Activated CD4-positive, CD25-positive, alpha-beta regulatory T cell treated with anti-CD3 and anti-CD28 coated beads, Interleukin-2, amount 50 U/mL, for 72 hours (primary cell): ENCODE data around the gene DRGX.
A peak's percentile ranks its signal among the peaks of the same experiment; 100 is the strongest.

Experiments
- DNase-seq: peaks from one replicate; pipeline ENCODE4 v3.0.0; 2021

The DRGX gene

DNA sequence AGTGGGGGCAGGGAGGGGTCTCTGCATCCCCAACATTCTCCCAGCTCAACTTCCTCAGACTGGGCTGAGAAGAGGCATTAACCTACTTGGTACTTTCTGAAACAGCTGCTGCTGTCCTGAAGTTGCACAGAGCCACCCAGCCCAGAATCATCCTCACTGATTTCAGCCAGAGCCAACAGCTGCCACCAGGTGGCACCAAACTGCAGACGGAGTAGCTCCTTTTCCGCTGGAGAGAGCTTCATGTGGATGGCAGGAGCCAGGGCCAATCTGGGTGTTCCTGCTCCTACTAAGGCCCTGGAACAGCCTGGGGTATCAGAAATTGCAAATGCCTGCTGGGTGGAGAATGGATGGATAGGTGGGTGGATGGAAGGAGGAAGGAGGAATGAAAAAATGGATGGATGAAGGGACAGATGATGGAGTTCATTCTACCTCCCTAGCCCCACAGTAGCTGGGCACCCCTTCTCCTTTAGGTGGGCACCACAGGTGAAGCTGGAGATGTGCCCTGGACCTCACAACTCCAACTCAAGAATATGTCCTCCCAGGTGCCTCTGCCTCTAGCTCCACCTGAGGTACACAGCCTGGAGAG, 11.8 kb upstream of the DRGX start:
- DNase-seq: peak; percentile 74

DNA sequence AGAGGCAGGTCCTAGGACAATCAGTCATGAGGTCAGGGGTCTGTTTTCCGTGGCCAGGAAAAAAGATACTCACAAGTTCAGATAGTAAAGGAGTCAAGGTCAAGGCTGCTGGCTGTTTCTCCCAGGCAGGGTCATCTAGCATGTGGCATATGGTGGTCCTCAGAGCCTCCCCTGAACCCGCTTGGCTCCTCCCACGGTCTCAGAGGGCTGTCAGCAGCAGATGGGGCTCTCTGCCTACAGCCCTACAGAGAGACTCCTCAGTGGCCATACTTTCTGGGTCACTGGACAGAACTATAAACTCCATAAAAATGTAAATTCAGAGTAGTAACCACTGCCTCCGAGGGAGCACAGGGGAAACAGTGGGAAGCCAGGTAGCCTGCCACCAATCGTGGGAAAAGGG, 11.3 kb upstream of the DRGX start:
- no peak for DNase-seq

DNA sequence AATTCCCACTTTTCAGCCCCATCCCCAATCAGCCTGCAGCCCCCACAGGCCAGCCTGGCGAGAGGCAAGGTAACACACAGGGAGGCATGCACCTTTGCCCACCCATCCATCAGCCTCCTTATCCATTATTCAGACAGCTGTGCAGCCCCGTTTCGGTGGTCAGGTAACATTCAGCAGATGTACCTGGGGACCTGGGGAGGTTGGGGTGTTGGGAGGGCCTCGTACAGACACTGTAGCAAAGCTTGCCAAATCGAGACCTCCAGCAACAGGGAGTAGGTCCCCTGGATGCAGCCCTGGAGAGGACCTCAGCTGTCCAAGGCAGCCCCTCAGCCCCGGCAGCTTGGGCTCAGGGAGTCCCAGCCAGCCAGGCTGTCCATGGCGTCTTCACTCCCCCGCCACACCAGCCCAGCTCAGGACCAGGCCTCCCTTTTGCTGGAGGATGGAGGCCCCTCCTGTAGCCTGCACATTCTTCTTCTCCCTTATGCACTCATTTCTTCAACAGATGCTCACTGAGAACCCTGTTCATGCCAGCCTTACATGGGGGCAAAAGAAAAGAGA, 8.5 kb upstream of the DRGX start:
- DNase-seq: no peak

DNA sequence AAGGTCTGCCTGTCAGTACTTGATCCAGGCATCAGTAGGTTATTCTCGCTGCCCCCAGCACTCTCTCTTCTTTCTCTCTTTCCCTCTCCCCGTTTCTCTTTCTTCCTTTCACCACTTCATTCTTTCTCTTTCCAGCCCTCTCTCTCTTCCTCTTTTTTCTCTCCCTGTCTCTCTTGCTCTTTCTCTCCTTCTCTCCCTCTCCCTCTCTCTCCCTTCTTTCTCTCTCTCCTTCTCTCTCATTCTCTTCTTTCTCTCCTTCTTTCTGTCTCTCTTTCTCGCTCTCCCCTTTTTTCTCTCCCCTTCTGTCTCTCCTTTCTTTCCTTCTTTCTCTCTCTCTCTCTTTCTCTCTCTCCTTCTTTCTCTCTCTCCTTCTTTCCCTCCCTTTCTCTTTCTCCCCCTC, 7.5 kb upstream of the DRGX start:
- no peak for DNase-seq

DNA sequence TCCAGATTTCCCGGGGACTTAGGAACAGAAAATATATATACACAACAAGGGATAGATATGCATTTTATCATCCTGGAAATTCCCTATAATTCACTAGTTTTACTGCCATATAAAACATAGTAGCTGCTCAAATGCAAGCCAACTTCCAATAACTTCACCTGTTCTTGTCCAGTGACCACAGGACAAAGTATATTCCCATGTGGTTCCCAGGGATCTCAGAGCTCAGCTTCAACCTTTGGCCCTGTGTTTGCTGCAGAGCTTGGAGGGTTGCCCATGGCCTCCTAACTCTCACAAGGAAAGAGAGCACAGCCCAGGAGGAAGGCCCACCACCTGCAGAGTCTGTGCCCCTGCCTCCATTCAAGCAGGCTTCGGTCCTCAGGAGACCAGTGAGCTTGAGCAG, 4.5 kb upstream of the DRGX start:
- no peak for DNase-seq

DNA sequence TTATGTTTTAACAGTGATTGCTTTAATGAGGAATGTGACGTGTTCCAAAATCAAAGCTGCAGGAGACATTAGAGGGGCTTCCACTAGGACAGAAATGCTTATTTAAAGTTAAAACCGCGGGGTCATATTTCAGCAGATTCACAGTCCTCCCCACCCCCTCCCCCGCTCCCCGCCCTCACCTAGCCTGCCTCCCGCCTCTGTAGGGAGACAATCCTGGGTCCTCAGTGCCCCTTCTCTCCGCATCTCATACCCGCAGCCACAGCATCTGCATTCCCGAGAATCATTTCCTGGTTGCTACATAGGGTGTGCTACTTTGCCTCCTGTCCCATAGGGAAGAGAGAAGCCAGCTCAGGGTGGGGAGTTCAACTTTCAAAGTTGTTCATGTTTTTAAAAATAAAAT, 3.1 kb upstream of the DRGX start:
- no peak for DNase-seq

DNA sequence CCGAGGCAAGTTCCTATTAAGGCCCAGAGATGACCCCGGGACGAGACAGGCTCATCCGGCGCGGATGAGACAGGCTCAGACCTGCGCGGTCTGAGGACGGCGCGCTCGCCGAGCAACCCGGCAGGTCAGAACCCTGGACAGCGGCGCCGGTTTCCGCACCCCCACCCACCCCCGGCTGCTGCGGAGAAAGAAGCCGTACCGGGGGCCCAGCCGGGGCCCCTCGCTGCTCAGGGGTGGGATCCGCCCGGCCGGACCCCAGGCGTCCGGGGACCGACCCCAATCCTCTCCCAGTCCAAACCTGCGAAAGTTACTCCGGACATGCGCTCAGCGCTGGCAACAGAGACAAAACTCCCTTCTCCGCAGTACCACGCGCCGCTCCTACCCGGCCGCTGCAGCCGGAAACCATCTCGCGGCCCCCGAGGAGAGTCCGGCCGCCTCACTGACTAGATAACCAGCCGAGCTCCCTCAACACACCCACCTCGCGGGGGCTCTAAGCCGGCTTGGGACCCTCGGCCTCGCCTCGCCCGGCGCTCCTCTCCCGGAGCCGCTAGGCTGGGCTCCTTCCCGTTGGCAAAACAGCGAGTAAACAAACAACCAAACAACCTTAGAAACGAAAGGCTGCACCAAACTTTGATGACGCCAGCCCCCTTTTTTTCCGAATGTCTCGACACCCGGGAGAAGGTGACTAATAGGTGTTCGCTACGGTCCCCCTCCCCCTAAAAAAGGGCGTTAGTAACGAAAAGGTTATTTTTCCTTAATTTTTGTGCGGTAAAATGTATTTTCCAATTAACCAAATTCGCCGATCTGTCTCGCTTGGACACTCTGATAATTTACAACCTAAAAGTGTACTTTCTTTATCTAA, 2.3 kb upstream of the DRGX start:
- peak; percentile 58 for DNase-seq

DNA sequence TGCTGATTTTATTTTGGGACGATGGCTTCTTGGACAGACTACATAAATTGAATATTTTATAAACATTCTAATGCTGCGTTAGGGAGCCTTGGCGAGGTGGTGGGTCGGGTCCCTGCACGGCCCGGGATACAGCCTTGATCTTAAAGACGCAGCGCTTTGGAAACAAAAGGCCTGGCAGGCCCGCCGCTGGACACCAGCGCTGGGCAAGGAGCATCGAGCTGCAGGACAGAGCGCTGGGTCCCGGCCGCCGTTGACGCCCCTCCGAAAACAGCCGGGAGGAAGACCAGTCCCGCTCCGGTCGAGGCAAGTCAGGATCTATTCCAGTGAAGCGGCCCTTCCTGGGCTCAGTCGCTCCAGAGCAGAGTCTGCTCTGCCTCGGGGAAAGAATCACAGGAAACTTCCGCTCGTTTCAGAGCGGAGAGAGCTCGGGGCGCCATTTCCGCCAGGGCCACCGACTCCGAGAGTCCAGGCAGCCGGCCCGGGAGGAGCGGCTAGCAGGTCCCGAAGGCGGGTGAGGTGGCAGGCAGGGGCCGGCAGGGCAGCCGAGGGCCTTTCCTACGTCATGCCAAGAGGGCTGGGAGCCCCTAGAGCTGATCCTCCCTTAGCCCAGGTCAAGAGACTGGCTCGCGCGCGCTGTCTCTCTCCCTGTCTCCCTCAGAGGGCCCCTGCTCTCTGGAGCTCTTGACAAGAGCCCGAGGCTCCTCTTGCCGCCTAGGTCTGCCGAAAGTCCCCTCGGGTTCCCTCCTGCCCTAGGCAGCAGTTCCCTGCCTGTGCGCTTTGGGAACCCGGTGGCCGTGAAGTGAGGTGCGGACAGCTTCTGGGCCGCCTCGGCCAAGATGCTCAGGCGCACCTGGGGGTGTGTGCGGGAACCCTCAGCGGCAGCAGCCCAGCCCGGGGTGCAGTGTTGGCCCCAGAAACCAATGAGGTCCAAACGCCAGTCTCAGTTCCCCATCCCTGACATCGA, 1.4 kb upstream of the DRGX start:
- DNase-seq: no peak

DNA sequence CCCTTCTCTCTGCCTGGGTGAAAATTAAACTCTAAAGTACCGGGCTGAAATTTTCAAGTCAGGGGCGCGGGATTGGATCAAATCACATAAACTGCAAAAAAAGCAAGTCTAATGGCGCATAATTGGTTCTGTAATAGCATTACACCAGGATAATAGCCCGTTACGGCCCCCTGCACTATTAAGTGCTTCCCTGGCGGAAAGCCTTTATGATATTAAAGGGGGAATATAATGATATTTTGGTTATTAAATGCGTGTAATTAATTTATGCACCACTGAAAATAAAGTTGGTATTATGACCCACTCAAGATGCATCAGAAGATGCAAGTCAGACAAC, 744 bp upstream of the DRGX start:
- no peak for DNase-seq

DNA sequence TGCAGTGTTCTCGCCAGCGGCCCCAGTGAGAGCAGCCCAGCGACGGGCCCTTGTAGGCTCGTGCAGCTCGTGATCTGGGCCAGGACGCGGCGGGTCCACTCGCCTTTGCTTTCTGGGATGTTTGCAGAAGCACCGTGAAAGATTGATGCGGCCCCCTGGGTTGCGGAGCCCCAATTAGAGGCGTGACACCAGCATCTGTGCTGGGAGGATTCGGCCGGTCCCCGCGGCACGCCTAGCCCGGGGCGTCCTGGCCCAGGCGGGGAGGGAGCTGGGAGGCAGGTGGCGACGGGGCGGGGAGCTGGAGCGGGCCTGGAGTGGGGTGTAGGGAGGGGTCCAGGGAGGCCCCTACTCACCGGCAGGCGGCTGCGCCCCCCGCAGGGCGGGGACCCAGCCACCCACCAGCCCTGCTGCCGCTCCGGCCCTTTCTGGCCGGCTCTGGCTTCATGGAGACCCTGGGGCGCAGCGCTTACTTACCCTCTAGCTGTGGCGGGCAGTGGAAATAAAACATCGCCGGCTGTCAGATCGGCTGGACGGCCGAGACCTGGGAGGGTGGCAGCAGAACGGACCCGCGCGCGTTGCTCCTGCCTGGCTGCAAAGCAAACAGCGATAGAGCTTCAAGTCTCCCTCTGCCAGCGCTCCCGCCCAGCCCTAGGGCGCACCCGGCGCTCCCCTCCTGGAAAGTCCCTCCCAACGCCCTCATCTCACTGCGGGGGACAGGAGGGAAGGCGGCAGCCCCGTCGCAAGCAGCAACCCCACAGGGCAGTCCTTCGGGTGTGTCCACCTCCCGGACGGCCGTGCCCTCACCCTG, 752 bp downstream of the DRGX start:
- DNase-seq: no peak

DNA sequence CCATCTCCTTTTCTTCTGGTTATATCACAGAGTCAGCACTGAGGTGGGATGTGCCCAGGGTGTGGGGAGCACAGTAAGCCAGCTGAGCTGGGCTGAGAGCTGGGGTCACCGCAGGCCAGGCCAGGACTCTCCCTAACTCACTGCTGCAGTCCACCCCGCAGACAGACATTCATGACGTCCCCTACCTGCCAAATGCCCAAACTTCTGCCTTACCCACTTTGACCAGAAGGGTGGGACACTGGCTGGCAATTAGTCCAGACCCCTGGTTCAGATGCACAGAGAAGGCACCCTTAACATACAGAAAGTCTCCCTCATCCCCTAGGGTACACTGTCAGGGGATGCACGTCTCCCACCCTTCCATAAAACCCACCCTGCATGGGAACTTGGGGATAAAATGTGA, 2.1 kb downstream of the DRGX start:
- DNase-seq: no peak

DNA sequence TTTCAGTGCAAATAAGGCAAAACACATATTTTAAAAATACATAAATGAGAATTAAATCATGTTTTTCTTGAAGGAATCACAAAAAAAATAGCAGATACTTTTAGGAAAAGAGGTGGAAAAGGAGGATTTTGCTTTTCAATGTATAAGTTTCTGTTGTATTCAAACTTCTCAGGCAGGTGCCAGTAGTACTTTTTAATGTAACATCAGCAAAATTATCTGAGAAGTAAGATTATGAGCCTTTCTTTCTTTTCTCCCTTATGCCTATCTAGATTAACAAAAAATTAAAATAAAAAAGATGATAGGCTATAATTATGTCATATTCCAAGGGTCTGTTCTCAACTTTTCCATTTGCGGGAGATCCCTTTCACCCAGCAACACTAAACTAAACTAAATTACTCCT, 2.6 kb downstream of the DRGX start:
- no peak for DNase-seq

DNA sequence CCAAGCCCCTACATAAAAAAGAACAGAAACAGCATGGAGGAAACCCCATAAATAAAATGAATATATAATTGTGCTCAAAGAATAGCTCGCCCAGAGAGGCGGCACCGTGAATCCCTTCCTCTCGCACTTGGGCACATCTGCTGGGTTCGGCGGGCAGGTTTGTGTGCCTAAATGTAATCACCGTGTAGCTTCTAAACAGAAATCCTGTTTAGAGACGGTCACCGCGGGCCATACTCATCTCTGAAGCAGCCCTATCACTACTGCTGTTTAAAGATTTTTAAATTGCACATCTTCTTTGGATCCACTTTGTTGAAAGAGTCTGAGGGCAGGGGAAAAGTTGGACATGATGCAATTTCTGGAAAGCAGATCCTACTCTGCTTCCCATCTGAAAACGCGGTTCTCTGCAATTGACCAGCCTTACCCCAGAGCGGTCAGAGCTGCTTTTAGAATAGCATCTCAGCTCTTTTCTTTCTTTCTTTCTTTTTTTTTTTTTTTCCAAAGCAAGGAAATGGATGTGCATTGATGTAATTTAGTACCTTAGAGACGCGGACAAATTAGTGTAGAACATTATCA, 6.4 kb downstream of the DRGX start:
- no peak for DNase-seq

DNA sequence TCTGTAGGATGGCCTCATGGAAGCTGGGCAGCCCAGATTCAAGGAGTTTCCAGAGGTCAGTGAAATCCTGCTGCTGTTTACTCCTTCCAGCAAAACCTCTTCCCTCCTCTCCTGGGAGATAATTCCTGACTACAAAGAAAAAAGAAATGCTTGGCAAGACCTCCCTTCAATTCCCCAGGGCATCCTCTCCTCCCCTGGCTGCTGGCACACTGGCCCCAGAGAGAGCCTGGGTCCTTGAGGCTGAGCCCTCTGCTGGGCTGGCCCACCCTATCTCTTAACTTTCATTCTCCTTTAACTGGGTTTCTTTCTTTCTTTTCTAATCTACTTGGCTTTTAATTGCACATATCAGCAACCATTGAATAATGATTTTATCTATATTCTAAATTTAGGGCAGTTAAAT, 7.7 kb downstream of the DRGX start:
- DNase-seq: no peak

DNA sequence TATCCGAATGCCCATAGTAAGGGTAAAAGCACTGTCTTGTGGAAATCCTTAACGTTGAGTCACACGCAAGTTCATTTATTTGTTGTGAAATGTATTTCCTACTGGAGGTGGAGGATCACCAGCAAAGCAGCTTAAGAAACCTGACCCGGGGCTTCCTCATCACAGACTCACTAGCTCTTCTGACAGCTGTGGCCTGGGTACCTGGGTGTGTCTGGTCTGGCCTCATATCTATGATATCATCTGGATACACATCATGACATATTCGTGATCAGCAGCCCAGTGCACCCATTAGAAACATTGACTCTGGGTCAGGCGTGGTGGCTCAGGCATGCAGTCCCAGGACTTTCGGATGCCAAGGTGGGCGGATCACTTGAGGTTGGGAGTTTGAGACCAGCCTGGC, 8.8 kb downstream of the DRGX start:
- DNase-seq: no peak

DNA sequence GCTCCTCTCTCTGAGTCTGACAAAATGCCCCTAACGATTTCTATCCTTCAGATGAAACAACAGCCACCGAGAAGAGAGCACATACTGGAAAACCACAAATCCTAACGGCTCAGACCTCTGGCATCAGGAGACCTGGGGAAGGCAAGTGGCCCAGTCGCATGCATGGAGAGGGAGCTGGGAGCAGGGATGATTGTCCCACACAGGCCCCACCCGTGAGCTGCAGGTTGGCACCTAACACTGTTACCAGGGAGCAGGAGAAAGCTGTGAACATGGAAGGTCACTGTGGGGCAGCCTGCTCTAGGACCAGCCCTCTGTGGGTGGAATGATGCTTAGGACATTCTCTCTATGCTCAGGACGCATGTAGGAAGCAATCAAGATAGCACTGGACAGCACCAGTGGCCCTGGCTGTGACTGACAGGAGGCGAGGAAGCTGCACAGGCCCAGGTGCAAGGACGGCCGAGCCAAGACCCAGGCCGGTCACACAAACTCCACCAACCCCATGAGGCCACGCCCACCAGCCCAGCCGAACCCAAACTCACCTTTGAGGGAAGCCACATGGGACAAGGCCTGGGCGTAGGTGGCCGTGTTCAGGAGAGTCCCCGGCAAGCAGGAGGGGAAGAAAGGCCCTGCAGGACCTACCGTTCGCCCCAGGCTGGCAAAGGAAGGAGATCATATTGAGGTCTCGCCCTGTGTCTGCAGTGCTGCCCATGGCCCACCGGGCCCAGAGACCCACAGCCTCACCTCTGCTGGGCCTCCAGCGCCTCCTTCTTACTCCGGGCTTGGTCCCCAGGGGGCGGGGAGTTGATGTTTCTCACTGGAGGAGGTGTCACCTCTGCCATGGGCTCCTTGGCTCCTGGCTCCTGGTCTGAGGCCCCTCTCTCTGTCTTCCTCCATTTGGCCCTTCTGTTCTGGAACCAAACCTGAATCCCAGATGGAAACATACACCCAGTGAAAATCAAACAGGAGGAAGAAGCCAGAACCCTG, 9.7 kb downstream of the DRGX start:
- DNase-seq: no peak

DNA sequence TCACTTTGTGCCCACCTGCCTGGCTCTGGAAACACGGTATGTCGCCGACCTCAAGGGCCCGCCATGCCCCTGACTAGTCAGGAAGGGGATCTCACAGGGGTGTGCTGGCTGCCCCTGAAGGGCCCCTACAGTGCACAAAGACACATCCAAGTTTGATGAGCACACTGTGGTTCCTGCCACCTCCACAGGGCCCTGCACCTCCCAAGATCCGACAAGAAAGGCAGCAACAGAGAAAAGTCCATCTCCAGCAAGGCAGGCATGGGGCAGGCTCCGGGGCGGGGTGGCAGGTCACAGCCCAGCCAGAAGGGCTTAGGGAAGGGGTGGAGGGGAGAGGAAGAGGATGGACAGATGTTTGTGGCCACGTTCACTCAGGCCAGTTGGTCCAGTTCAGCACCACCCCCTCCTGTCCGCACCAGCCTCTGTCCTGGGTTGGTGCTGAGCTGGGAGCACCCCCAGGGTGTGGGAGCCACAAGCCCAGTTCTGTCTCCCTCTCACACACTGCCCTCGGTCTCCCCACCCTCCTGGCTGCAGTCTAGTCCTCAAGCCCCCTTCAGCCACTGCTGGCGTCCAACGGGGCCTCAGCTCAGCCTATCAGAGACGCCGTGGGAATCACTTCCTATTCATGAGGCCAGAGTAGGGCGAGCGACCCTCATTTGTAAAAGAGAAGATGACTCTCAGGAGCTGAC, 11.5 kb downstream of the DRGX start:
- no peak for DNase-seq

DNA sequence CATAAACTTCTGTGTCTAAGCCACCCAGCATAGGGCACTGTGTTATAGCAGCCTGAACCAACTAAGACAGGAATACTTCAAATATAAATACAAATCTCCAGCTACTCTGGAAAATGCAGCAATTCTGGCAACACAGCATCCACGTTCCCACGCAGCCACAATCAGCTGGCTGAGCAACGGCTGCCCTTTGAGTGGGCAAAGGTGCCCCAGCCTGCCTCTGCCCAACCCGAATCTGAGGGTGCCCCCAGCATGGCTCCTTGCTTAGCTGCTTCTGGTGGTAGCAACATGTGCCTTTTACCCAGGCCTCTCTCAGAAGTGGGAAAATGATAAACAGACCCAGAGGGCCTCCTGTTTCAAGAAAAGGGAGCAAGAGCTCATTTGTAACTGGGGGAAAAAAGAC, 12.0 kb downstream of the DRGX start:
- DNase-seq: no peak

DNA sequence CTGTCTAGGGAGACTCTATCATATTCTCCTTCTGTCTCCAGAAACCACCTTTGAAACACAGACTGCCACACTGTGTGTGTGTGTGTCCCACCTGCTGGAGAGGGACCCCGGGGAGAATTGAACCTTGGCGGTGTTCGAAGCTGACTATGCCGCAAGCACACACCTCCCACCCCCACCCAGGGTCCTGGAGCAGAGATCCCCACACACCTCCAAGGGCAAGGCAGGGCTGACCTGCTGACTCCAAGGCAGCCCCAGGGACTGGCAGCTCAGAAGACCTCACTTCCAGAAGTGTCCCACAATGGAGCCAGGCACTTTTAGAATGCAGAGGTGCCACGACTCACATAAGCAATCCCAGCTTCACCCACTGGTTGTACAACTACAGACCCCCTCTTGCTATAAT, 13.1 kb downstream of the DRGX start:
- DNase-seq: no peak

DNA sequence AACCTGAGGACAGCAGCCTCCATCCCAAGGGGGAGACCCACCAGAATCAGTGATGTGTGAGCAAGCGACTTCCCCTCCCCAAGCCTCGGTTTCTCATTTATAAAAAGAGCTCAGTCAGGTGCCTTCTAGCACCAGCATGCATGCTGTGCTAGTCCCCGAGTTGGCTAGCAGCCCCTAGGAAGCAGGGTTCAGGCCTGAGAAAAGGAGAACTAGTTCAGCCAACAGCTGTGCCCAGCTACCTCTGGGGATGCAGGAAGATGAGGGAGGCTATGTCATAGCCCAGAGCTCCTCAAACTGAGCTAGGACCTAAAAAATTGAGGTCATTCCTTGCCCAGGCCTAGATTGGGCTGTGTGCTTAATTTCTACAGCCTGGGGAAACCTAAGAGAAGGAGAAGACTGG, 13.7 kb downstream of the DRGX start:
- no peak for DNase-seq
